ENCODE results near the gene ARFGAP2. TPM values are rescaled to one million over a fixed set of nuclear protein-coding genes. Genes with fewer than 3 reads are reported as not detected.

Gene ARFGAP2
- total RNA-seq, 3 donors from 2014 or later = 139 to 183 (median 175) TPM

DNA sequence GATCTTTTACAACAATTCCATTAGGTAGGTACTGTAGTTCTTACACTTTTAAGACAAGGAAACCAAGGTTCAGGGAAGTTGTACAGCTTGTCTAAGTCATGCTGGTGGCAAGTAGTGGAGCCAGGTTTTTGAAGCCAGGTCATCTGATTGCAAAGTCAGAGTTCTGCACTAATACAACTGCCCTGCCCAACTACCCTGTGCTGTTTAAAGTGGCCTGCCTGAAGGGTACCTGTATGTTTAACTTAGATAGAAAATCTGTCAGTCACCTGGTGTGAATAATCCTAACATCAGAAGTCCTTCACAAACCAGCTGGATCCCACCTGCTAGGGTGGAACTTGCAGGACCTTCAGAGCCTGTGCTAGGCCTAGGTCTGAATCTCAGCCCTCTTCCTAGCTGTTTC lies 44.2 kb downstream of the ARFGAP2 start:
- intact Hi-C loops (cut with DNase I; ENCODE audit: low total_unique reads) = no loop called here
- Histone ChIP-seq H3K4me3 (no peak overlapping the region), H3K27ac (no peak overlapping the region), H3K27me3 (no peaks in the 10 kb centered on the region), H3K36me3 (no peaks in the 10 kb centered on the region), H3K4me1 (no peaks in the 10 kb centered on the region), H3K9me3 (no peaks in the 10 kb centered on the region)
- TF ChIP-seq POLR2A (IDR thresholded peaks at IDR 0.05) (no peak), CTCF (IDR thresholded peaks at IDR 0.05) (no peak), POLR2AphosphoS5 (IDR thresholded peaks at IDR 0.05) (no peak)
- DNase-seq (ENCODE audit: low spot score in 2 of 2) = no peak

- no peak for DNase-seq (ENCODE audit: low spot score in 2 of 2)
- H3K36me3 ChIP-seq = no peaks in the 10 kb centered on the region
- no peak overlapping the region for H3K27ac ChIP-seq
- no peak overlapping the region for H3K4me3 ChIP-seq
- TF ChIP-seq POLR2AphosphoS5 (IDR thresholded peaks at IDR 0.05) (no peak), POLR2A (IDR thresholded peaks at IDR 0.05) (no peak), CTCF (IDR thresholded peaks at IDR 0.05) (no peak)
- H3K9me3 ChIP-seq = no peaks in the 10 kb centered on the region
- intact Hi-C loops (cut with DNase I; ENCODE audit: low total_unique reads) = no loop called here
- H3K27me3 ChIP-seq = no peaks in the 10 kb centered on the region
- no peaks in the 10 kb centered on the region for H3K4me1 ChIP-seq
Observed at GRCh38 chr11:47131136-47131535, 45.5 kb downstream of the ARFGAP2 start.

DNA sequence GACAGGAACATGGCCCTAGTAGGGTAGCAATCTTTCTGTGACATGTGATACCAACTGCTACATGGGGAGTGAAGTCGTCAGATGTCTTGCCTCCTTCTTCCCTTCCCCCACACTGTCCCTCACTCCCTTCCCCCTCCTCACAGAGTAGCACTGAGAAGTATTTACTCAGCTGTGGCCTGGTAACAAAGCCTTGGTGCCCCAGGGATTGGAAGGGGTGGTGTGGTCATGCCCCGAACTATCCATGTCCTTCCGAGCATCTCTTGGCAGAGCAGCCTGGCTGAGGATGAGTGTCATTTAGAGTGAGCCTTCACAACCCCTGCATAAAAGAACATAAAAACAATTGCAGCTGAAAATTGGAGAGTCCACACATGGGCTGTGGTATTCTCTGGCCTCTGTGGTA lies 46.1 kb downstream of the ARFGAP2 start:
- Histone ChIP-seq H3K27me3 (no peaks in the 10 kb centered on the region), H3K4me3 (no peak overlapping the region), H3K36me3 (no peaks in the 10 kb centered on the region), H3K9me3 (no peaks in the 10 kb centered on the region), H3K27ac (no peak overlapping the region), H3K4me1 (no peaks in the 10 kb centered on the region)
- DNase-seq (ENCODE audit: low spot score in 2 of 2) = no peak
- intact Hi-C loops (cut with DNase I; ENCODE audit: low total_unique reads) = no loop called here
- no peak for TF ChIP-seq POLR2A (IDR thresholded peaks at IDR 0.05)
- TF ChIP-seq CTCF (IDR thresholded peaks at IDR 0.05) = no peak
- no peak for TF ChIP-seq POLR2AphosphoS5 (IDR thresholded peaks at IDR 0.05)

DNA sequence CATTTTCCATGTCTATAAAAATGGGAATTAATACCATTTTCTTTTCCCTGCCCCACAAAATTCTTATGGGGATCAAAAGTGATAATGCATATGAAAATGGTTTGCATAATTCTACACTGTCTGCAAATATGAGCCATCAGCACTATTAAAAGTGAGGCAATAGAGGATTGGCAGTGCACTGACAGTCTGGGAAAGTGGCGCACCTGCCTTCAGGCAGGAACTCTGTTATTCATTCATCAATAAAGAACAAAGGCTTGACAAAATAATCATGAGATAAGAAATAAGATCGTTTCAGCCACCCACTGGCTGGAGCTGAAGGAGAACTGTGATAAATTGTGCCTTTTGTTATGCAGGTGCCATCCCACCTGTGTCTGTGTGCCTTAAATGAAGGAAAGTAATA lies 49.5 kb downstream of the ARFGAP2 start:
- intact Hi-C loops (cut with DNase I; ENCODE audit: low total_unique reads) = no loop called here
- Histone ChIP-seq H3K4me1 (no peaks in the 10 kb centered on the region), H3K9me3 (no peaks in the 10 kb centered on the region), H3K4me3 (no peak overlapping the region), H3K36me3 (no peaks in the 10 kb centered on the region), H3K27me3 (no peaks in the 10 kb centered on the region), H3K27ac (no peak overlapping the region)
- no peak for TF ChIP-seq POLR2AphosphoS5 (IDR thresholded peaks at IDR 0.05)
- TF ChIP-seq POLR2A (IDR thresholded peaks at IDR 0.05) = no peak
- no peak for TF ChIP-seq CTCF (IDR thresholded peaks at IDR 0.05)
- DNase-seq (ENCODE audit: low spot score in 2 of 2) = no peak

DNA sequence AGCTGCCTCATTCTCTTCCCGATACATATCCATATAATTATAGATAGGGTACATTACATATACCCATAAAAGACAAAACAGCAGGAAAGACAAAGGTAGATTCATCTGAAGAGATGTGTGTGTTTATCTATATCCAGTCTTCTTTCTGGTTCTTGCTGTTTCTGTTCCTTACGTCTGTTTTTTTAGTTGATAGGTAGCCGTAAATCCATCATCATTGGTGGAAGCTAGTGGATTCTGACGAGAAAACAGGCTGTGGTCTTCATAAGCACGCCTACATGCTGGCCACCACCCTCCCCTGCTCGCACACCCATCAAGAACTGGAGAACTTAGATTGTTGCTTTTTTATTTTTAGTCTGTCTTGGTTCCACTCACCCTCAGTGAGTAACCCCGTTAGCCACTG lies 51.6 kb downstream of the ARFGAP2 start:
- Histone ChIP-seq H3K9me3 (no peaks in the 10 kb centered on the region), H3K27me3 (no peaks in the 10 kb centered on the region), H3K36me3 (no peaks in the 10 kb centered on the region), H3K27ac (no peak overlapping the region), H3K4me1 (no peaks in the 10 kb centered on the region), H3K4me3 (no peak overlapping the region)
- no peak for DNase-seq (ENCODE audit: low spot score in 2 of 2)
- intact Hi-C loops (cut with DNase I; ENCODE audit: low total_unique reads) = no loop called here
- no peak for TF ChIP-seq CTCF (IDR thresholded peaks at IDR 0.05)
- TF ChIP-seq POLR2A (IDR thresholded peaks at IDR 0.05) = no peak
- TF ChIP-seq POLR2AphosphoS5 (IDR thresholded peaks at IDR 0.05) = no peak

Data from breast epithelium (tissue), 4 donors.